ENCODE measurements around the gene CDKL5. TPM values are rescaled to one million over a fixed set of nuclear protein-coding genes. Genes with fewer than 3 reads are reported as not detected.

The CDKL5 gene
- total RNA-seq, 1 experiment from 2014 or later: 4.2 TPM

- Histone ChIP-seq H3K4me1 (replicated peaks; ENCODE audit: insufficient read depth) (no peaks in the 10 kb centered on the region), H3F3A (ENCODE audit: insufficient read depth, low read depth) (no peaks in the 10 kb centered on the region), H3K9me2 (ENCODE audit: insufficient read depth) (no peaks in the 10 kb centered on the region), H3K9me3 (ENCODE audit: insufficient read depth, low read depth) (no peaks in the 10 kb centered on the region), H3K4me3 (no peak overlapping the region), H3K27ac (no peak overlapping the region), H3K4me2 (no peak overlapping the region), H4K20me1 (ENCODE audit: insufficient read depth) (no peaks in the 10 kb centered on the region), H3K36me3 (ENCODE audit: low read depth) (no peaks in the 10 kb centered on the region), H3K79me2 (ENCODE audit: low read depth) (no peaks in the 10 kb centered on the region), H2AFZ (no peak overlapping the region), H3K27me3 (ENCODE audit: insufficient read depth, low read depth) (no peaks in the 10 kb centered on the region)
- BruUV-seq (replicated peaks): no TSS peak
- CTCF ChIA-PET: no interaction called here
- DNase-seq: no peak
- TF ChIP-seq CTCF (conservative IDR thresholded peaks at IDR 0.05) (no peak), EZH2 (IDR thresholded peaks at IDR 0.05; ENCODE audit: low read depth) (no peak)
- intact Hi-C loops (cut with micrococcal nuclease; ENCODE audit: unreplicated experiment): no loop called here
- POLR2A ChIA-PET (ENCODE audit: unreplicated experiment): no interaction called here
Measured at GRCh38 chrX:18561020-18561419, 135.6 kb downstream of the CDKL5 start.

GRCh38 chrX:18565727-18566126 is 140.3 kb downstream of the CDKL5 start:
- POLR2A ChIA-PET (ENCODE audit: unreplicated experiment): no interaction called here
- H3K79me2 ChIP-seq (ENCODE audit: low read depth): no peaks in the 10 kb centered on the region
- H3K27ac ChIP-seq: no peak overlapping the region
- H3K27me3 ChIP-seq (ENCODE audit: insufficient read depth, low read depth): no peaks in the 10 kb centered on the region
- no peak overlapping the region for H3K4me2 ChIP-seq
- no peaks in the 10 kb centered on the region for H4K20me1 ChIP-seq (ENCODE audit: insufficient read depth)
- no peak overlapping the region for H3K4me3 ChIP-seq
- H3F3A ChIP-seq (ENCODE audit: insufficient read depth, low read depth): no peaks in the 10 kb centered on the region
- CTCF ChIA-PET: no interaction called here
- intact Hi-C loops (cut with micrococcal nuclease; ENCODE audit: unreplicated experiment): no loop called here
- DNase-seq: no peak
- no peak for TF ChIP-seq CTCF (conservative IDR thresholded peaks at IDR 0.05)
- no peak for TF ChIP-seq EZH2 (IDR thresholded peaks at IDR 0.05; ENCODE audit: low read depth)
- no peaks in the 10 kb centered on the region for H3K36me3 ChIP-seq (ENCODE audit: low read depth)
- no peaks in the 10 kb centered on the region for H3K4me1 ChIP-seq (replicated peaks; ENCODE audit: insufficient read depth)
- no peak overlapping the region for H2AFZ ChIP-seq
- H3K9me2 ChIP-seq (ENCODE audit: insufficient read depth): no peaks in the 10 kb centered on the region
- BruUV-seq (replicated peaks): no TSS peak
- H3K9me3 ChIP-seq (ENCODE audit: insufficient read depth, low read depth): no peaks in the 10 kb centered on the region

GRCh38 chrX:18566748-18567147 is 141.3 kb downstream of the CDKL5 start:
- no peaks in the 10 kb centered on the region for H3K9me2 ChIP-seq (ENCODE audit: insufficient read depth)
- H3K9me3 ChIP-seq (ENCODE audit: insufficient read depth, low read depth): no peaks in the 10 kb centered on the region
- H2AFZ ChIP-seq: no peak overlapping the region
- intact Hi-C loops (cut with micrococcal nuclease; ENCODE audit: unreplicated experiment): no loop called here
- H3K79me2 ChIP-seq (ENCODE audit: low read depth): no peaks in the 10 kb centered on the region
- ChIA-PET CTCF (no interaction called here), POLR2A (ENCODE audit: unreplicated experiment) (no interaction called here)
- H3F3A ChIP-seq (ENCODE audit: insufficient read depth, low read depth): no peaks in the 10 kb centered on the region
- no peak for TF ChIP-seq EZH2 (IDR thresholded peaks at IDR 0.05; ENCODE audit: low read depth)
- no peak for TF ChIP-seq CTCF (conservative IDR thresholded peaks at IDR 0.05)
- H4K20me1 ChIP-seq (ENCODE audit: insufficient read depth): no peaks in the 10 kb centered on the region
- H3K4me3 ChIP-seq: no peak overlapping the region
- H3K27me3 ChIP-seq (ENCODE audit: insufficient read depth, low read depth): no peaks in the 10 kb centered on the region
- H3K4me1 ChIP-seq (replicated peaks; ENCODE audit: insufficient read depth): no peaks in the 10 kb centered on the region
- no peak overlapping the region for H3K27ac ChIP-seq
- no TSS peak for BruUV-seq (replicated peaks)
- no peak overlapping the region for H3K4me2 ChIP-seq
- no peaks in the 10 kb centered on the region for H3K36me3 ChIP-seq (ENCODE audit: low read depth)
- no peak for DNase-seq

Measured in PC-9 (cell line).